Fibroblast of skin of back (primary cell): ENCODE data around the gene SEPTIN8.

Source experiments
- DNase-seq: peaks from one replicate; pipeline ENCODE4 v3.0.0-alpha.2; 2013

SEPTIN8 gene

GRCh38 chr5:132748522-132749000 lies 28.5 kb downstream of the SEPTIN8 start:
- no peak for DNase-seq

GRCh38 chr5:132747616-132748440 lies 29.2 kb downstream of the SEPTIN8 start:
- DNase-seq = no peak

DNA sequence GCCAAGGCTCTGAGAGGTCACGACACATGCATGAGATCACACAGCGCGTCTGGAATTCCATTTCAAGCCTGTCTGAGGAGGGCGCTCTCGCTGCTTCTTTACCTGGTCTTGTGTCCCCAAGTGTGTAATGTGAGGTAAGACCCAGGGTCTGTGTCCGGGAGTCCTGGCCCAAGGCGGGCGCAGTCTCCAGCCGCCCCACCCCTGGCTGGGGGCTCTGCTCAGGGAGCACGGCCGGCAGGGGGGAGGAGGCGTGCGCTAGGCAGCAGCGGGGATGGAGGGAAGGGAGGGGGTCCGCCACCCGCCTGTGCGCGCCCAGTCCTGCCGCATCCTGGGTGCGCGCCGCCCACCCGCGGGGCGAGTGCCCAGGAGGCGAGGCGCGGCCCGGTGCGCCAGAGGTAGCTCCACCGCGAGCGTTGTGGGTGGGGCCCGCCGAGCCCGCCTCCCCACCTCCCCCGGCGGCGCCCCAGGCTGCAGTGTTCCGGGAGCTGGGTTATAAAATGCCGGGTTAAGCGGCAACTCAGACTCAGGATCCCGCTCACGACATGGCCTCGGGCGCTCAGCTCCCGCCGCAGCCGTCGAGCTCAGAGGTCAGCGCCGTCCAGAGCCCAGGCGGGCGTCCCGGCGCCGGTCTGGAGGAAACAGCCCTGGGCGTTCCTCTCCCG lies 30.0 kb downstream of the SEPTIN8 start, which contains the start of gene CCNI2:
Gene CCNI2, plus strand, starts transcription at position 473 of the 662 bp plus-strand sequence. Its CDS starts 70 bp downstream, at position 543.
- no peak for DNase-seq

DNA sequence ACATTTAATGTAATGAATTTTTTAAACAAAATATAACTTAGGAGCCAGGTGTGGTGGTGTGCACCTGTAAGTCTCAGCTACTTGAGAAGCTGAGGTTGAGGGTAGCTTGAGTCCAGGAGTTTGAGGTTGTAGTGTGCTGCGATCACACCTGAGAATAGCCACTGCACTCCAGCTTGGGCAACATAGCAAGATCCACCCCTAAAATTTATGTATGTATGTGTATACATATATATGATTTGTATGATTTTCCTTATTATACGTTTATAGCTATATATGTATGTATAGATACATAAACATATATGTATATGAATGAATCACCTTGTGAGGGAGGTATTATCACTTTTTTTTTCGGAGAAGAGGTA lies 30.5 kb downstream of the SEPTIN8 start:
- DNase-seq = no peak

DNA sequence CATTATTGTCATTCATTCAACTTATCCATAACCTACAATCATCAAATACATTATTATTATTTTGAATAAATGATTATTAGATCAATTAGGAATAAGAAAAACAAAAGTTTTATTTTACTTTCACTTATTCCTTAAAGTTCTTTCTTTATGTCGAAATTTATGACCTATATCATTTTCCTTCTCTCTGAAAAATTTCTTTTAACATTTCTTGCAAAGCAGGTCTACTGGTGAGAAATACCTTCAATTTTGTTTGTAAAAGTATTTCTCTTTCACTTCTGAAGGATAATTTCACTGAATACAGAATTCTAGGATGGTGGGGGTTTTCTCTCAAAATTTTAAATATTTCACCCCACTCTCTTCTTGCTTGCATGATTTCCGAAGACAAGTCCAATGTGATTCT lies 32.4 kb downstream of the SEPTIN8 start:
- DNase-seq = no peak

- DNase-seq = no peak
Measured at GRCh38 chr5:132742626-132743025, 34.4 kb downstream of the SEPTIN8 start.

- DNase-seq = no peak
Measured at GRCh38 chr5:132742158-132742557, 34.9 kb downstream of the SEPTIN8 start.

GRCh38 chr5:132739232-132739631 lies 37.8 kb downstream of the SEPTIN8 start:
- DNase-seq = no peak

- DNase-seq = no peak
Measured at GRCh38 chr5:132737982-132738681, 38.9 kb downstream of the SEPTIN8 start.

- peak; percentile 95 for DNase-seq
Measured at GRCh38 chr5:132736853-132737833, 39.9 kb downstream of the SEPTIN8 start, which contains the start of gene KIF3A. Gene KIF3A, minus strand, starts transcription at chr5:132737546. Its CDS starts 127 bp downstream, at chr5:132737419.

DNA sequence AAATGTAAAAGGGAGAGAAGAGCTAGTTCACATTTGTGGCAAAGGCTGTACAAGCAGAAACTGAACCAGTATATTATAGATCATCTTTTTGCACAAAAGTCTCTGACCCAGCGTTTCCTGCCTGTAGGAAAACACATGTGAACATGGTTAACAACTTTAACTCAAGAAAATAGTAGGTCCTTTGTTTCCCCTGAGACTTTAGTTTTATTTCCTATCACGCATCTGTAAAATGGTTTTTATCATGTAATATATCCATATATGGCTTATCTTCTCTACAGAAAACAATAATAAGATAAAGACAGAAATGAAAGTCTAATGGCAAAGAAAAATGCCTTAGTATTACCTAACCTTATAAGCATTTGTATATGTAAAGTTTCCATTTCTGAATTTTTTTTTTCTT lies 42.4 kb downstream of the SEPTIN8 start:
- DNase-seq = no peak

DNA sequence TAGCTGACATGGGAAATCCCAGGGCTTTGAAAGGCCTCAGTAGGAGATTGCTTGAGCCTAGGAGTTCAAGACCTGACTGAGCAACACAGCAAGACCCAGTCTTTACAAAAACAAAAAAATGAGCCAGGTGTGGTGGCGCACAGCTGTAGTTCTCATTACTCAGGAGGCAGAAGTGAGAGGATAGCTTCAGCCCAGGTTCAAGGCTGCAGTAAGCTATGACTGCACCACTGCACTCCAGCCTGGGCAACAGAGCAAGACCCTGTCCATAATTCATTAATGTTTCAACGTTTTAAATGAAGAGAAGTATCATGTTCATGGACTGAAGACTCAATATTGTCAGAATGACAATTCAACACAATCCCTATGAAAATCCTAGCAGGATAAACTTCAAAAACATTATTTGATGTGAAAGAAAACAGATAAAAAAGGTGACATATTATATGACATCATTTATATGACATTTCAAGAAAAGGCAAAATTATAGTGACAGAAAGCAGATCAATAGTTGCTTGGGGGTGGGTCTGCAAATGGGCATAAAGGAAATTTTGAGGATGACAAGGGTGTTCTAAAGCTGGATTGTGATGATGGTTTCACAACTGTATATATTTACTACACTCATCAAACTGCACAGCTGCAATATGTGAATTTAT lies 43.4 kb downstream of the SEPTIN8 start:
- DNase-seq = no peak

DNA sequence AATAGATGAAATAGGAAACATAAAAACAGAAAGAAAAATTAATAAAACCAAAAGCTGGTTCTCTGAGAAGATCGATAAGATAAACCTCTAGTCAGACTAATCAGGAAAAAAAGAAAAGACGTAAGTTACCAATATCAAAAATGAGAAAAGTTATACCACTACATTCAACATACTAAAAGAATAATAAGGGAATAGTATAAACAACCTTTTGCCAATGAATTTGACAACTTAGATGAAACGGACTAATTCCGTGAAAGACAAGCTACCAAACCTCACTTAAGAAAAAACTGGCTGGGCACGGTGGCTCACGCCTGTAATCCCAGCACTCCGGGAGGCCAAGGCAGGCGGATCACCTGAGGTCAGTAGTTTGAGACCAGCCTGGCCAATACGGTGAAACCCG lies 47.1 kb downstream of the SEPTIN8 start:
- DNase-seq = no peak

DNA sequence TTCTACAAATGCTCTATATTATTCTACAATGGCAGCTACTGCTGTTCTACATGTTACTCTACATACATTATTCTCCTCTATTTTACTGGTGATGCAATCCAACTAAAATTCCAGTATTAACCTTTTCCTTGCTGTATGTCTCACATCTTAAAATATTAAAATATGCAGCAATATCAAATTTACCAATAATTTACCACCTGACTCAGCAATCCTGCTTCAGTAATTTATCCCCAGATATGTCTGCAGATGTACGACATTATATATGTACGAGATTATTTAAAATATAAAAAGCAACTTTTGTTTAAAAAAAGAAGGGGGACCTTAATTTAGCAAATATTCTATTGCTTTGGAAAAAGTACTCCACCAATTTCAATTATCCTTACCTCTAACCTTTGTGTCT lies 51.3 kb downstream of the SEPTIN8 start:
- DNase-seq = no peak

DNA sequence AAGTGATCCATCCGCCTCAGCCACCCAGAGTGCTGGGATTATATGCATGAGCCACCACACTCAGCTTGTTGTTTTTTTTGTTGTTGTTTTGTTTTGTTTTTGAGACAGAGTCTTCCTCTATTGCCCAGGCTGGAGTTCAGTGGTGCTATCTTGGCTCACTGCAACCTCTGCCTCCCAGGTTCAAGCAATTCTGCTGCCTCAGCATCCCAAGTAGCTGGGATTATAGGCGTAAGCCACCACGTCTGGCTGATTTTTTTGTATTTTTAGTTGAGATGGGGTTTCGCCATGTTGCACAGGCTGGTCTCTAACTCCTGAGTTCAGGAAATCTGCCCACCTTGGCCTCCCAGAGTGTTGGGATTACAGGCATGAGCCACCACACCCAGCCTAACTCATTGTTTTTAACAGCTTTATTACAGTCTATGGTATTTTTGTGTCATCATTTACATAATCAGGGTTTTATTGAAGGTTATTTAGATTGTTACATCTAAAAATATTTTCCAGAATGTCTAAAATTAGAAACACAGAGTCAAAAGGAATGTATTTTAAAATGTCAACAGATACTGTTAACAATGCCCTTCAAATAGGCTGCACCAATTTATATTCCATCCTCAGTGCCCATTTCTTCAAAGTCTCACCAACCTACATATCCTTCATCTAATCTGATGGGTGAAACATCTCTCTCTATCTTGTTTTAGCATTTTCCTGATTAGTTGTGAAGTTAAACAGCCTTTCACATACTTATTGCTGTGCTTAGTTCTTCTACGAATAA lies 58.3 kb downstream of the SEPTIN8 start:
- no peak for DNase-seq

DNA sequence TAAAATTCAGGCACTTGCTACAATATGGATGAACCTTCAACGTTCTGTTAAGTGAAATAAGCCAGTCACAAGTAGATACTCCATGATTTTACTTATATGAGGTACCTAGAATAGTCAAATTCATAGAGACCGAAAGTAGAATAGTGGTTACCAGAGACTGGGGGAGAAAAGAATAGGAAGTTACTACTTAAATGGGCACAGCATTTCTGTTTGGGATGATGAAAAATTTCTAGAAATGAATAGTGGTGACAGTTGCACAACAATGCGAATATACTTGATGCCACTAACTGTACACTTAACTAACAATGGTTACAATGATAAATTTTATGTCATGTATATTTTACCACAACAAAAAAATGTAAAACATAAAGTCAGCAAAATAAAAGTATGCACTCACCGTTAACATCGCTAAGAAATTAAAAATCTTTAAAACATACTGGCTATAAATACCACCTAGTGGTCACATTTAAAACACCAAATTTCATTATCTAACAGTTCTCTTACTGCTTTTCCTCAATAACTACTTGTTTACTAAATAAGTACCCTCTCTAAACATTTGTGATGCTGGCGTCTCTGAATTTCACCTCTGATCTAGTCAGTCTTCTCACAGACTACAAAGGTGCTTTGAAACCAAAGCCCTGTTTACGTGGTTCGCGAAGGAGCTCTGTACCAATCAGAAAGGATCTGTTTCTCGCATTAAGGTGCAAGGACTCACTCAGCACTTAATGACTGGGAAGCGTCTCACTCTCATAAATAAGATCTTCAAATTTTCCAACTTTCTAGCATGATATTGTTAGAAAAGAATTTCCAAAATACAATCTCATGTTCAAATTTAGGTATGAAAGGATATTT lies 62.4 kb downstream of the SEPTIN8 start:
- peak; percentile 9 for DNase-seq

- DNase-seq = no peak
Measured at GRCh38 chr5:132708645-132709044, 68.4 kb downstream of the SEPTIN8 start.

DNA sequence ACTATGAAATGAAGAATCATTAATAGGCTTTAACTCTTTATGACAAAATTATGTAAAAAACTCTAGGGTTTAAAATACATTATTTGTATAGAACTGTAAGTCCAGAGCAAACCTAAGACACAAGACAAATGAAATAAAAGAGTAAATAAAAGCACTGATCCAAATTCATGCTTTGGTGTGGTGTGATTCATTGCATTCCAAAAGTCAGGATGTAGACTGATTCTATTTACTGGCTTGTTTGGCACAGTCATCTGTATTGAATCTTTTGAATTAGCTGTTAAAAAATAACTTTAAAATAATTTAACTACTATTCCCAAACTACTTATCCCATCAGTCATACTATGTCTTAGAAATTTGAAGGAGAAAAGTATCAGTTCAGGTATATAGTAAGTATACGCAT lies 72.2 kb downstream of the SEPTIN8 start:
- DNase-seq = peak; percentile 49
